ENCODE results near the gene IQGAP2. TPM values are rescaled to one million over a fixed set of nuclear protein-coding genes. Genes with fewer than 3 reads are reported as not detected.

IQGAP2 gene
- total RNA-seq, 1 donor from 2014 or later, result 7.8 TPM

DNA sequence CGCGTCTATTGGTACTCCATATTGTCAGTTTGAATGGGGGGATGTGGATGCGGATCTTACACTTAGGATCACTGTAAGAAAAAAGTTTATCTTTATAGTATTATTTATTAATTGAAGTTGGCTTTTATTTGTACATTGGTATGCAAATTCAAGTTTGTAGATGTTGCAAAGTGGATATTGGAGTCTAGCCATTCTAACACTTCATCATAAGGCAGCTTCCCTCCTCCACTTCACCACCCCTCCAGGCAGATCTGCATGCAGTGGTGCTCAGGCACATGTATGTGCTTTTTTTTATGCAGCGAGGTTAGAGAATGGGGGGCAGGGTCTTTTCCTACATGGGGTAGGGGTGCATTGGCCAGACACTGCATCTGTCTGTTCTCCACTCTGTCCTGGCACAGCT is 84.3 kb downstream of the IQGAP2 start:
- no peak for ATAC-seq
- intact Hi-C loops (cut with micrococcal nuclease), result no loop called here
- no peak for DNase-seq

DNA sequence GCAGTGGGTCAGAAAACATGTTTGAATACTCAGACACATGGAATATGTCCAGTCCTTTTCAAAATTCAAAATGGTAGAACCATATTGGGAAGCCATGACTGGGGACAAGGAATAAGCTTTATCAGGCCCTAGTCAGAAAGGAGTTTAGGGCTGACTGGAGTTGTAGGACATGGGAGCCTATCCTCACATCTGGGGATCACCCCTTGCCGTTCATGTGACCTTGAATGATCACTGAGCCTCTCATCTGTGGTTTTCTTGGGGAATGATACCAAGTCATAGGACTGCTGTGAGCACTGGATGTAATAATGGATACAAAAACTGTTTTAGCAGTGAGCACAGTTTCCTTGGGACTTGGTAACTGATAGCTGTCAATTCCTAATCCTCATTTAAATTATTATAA is 84.7 kb downstream of the IQGAP2 start:
- no peak for DNase-seq
- intact Hi-C loops (cut with micrococcal nuclease), result no loop called here

DNA sequence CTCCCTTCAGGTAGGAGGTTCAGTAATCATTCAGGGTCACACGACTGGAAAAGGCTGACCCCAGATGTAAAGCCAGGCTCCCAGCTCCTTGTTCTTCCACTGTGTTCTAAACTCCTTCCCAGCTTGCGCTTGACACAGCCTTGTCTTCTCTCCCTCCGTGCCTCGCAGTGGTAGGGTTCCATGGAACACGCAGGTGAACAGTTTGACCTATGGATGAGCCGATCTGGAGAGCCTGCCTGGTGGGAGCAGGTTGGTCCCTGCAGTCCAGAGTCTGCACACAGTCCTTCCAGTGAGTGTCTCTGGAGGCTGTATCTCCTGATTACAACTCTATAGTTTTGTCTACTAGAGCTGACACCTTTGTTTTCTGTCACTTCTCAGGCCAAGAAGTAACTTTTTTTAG is 85.9 kb downstream of the IQGAP2 start:
- intact Hi-C loops (cut with micrococcal nuclease), result no loop called here
- ATAC-seq (no peak), DNase-seq (no peak)

More for the DNA sequence above, 84.7 kb downstream of the IQGAP2 start:
- ATAC-seq, result no peak

DNA sequence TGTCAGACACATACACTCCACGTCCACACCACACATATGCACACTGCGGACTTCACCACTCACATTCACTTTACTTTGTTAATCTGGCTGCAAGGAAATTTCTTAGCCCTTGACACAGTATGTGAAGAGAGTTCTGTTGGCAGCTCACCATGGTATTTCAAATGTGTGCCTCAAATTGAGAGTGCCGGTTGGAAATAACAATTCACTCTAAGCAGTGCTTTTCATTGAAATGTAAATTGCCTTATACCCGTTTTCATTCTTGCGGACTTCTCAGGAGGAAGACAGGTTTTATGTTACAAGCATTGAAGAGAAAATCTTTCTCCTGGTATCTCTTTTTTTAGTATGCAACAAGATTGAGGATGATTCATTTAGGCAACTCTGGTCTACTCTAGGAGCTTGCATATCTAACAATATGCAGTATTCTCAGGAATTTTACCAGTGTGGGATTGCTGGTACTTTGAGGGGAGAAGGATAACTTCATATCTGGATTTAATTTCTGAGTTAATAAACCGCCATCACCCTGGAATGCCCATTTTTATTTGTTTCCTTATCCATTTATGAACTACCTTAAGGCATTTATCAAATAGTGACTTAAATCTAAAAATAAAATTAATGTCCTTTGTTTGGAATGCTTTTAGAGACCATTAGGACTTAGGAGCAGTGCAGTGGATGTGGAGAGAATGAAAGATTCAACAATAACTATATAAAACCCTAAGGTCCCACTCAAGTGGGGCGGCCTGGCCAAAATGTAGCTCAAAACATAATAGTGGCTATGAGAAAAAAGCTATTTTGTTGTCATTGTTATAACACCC is 87.0 kb downstream of the IQGAP2 start:
- ATAC-seq (no peak), DNase-seq (no peak)
- intact Hi-C loops (cut with micrococcal nuclease), result no loop called here

DNA sequence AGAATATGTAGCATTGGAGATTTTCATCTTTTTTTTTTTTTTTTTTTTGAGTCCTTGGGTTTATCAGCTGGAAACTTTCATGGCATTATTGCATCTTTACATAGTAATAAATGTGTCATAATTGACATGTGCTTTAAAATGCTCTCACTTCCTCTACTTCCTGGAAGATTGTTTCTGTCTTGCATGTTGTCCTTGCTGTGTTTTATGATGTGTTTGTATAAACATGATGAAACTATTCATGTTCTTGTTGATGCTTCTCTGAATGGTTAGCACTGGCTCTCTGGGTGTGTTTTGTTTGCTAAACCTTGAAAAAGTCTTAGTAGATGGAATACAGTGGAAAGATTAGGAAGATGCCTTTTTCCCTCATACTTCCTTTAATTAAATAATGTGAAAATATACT is 87.9 kb downstream of the IQGAP2 start:
- DNase-seq (no peak), ATAC-seq (no peak)
- intact Hi-C loops (cut with micrococcal nuclease), result no loop called here

DNA sequence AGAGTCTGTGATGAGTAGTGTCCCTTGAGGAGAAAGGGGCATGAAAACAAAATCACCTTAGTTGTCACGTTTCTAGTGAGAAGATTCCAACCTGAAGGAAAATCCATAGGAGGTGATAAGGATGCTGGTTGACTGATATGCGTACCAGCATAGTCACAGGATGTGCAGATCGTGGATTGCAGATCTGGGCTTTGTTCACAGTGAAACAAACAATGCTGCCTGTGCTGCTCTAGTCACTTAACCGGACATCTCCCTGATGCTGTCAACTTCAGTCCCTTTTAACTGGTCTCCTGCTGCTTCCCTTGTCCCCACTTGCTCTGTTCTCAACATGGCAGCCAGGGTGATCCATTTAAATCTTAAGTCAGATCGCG is 89.7 kb downstream of the IQGAP2 start:
- intact Hi-C loops (cut with micrococcal nuclease), result no loop called here
- DNase-seq (no peak), ATAC-seq (no peak)

DNA sequence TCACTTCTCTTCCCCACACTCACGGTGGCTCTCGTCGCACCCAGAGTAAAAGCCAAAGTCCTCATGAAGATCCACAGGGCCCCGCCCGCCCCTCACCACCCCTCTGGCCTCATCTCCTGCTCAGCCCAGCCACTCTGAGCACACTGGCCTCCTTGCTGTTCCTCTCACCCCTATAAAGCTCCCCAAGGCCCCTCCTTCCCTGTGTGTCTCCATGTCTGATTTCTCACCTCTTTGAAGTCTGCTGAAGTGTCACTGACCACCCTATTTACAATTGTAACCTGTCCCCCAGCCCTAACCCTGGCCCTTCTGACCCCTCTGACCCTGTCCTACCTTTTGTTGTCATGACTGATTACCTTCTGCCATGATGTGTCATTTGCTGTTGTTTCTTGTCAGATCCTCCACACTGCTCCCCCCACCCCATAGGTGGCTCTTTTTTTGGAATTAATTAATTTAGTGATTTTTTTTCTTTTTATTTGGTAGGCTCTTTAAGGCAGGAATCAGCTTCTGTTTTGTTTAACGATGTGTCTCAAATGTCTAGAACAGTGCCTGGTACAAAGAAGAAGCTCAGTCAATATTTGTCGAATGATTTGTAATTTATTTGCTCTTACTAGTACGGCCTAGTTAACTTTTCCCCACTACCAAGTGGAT is 90.2 kb downstream of the IQGAP2 start:
- intact Hi-C loops (cut with micrococcal nuclease), result no loop called here
- ATAC-seq (no peak), DNase-seq (no peak)

DNA sequence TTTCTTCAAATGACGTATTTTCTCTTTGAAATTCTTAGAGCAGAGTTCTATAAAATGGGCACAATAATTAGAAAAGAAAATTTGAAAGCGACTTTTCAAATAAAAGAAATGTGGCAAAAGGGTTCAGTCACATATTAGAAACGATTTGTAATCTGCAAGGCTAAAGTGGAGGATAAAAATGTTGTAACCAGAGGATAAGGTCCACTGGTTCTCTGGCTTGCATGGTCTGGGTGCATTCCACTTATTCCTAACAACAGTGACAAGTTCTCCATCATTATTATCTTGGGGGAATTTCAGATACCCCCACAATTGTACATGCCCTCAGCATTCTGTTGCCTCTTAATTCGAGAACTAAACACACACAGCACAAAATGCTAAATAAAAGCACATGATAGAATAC is 91.1 kb downstream of the IQGAP2 start:
- intact Hi-C loops (cut with micrococcal nuclease), result no loop called here
- DNase-seq (no peak), ATAC-seq (no peak)

DNA sequence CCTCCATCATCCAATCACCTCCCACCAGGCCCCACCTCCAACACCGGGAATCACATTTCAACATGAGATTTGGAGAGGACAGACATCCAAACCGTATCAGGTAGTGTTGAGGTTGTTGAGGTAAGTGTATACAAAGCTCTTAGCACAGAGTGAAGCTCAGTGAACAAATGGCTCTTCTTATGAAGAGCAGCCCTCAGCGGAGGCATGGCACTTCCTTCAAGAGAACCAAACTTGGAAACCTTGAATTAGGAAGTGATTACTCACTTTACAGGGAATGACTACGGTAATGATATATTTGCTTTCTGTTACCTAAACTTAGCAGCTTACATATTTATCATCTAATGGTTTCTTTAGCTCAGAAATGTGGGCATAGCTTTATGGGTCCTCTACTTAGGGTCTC is 92.8 kb downstream of the IQGAP2 start:
- ATAC-seq (no peak), DNase-seq (no peak)
- intact Hi-C loops (cut with micrococcal nuclease), result no loop called here

DNA sequence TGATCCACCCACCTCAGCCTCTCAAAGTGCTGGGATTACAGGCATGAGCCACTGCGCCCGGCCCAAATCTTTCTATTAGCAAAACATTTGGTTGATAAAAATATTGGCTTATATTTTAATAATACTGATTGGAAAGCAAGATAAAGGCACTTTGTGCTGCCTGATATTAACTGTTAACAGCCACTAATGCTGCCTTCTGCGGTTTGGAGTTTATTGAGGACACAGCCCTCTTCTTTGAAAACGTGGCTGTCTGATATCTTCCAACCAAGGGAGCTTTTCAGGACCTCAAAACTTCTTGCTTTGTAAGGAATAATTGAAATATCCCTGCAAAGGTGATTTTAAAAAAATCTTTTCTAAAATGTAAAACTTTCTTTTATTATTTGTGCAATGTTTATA is 94.0 kb downstream of the IQGAP2 start:
- intact Hi-C loops (cut with micrococcal nuclease), result no loop called here
- DNase-seq (no peak), ATAC-seq (no peak)

DNA sequence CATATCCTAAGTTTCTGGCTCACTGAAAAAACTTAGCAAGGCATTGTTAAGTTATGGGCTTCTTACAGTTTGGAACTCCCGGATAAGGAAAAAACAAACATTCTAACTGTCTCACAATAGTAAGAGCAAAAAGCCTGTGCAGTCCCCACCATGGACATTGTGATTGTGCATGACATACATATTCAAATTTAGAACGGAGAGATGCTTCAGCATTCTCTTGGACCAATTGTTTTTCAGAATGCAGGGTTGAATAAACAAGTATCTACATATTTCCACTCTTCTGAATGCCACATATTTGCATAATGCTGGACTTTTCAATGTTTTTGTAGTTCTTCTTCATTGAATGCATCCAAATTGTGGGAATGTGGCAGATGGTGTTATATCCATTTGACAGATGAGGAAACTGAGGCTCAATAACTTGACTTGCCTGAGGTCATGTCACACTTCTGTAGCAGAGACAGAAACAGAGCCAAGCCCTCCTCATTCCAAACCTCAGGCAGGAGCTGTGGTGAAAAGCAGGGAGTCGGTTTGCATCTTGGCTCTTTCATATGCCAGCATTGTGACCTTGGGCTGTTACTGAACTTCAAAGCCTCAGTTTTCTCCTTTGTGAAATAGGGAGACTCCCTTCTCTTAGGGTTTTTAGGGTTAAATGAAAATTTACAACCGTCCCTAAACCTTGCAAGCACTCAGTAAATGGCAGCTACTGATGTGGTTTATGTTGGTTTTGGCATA is 95.1 kb downstream of the IQGAP2 start:
- DNase-seq, result no peak
- intact Hi-C loops (cut with micrococcal nuclease), result no loop called here

DNA sequence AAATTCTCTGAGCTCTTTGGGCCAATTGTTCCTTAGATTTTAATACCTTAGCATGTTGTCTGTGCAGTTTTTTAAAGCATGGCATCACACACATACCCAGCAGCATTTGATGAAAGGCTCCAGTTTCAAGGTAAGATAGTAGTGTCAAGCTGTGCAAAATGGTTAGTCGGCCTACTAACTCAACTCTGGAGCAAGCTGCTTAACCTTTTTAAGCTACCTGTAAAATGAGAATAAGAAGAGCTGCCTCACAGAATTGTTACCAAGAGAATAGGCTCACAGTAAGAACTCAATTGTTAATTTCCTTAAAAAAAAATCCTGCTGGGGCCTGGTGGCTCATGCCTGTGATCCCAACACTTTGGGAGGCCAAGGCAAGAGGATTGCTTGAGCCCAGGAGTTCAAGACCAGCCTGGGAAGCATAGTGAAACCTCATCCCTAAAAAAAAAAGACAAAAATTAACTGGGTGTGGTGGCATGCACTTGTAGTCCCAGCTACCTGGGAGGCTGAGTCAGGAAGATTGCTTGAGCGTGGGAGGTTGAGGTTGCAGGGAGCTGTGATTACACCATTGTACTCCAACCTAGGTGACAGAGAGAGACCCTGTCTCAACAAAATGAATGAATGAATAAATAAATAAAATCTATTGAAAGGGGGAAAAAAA is 96.5 kb downstream of the IQGAP2 start:
- intact Hi-C loops (cut with micrococcal nuclease), result no loop called here
- ATAC-seq (no peak), DNase-seq (no peak)

More for the DNA sequence above, 95.1 kb downstream of the IQGAP2 start:
- no peak for ATAC-seq

DNA sequence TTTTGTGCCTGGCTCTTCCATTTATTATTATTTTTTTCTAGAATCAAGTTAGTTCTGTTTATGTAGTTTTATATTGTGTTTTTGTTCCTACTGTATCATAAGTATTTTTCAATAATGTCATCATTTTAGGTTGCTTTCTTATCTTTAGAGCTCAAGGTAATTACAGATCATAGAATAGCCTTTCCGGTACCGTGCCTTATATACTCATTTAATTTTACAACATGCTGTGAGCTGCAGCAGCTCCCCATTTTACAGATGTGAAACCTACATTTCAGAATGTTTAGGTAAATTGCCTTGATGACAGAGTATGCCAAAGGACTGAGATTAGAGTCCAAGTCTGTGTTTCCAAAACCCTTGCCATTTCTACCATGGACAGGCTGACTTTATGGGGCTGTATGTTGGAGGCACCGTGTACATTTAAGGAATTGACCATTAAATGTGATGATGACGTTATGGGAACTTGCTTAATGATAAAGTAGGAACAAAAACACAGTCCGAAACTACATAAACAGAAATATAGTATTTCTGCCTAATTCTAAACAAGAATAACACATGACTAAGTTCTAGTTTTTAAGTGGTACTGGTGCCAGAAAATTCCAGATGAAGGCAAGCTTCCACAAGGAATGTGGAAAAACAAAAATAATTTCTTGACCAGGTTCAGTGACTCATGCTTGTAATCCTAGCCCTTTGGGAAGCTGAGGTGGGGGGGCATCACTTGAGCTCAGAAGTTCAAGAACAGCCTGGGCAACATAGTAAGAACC is 97.7 kb downstream of the IQGAP2 start:
- DNase-seq (no peak), ATAC-seq (no peak)
- intact Hi-C loops (cut with micrococcal nuclease), result no loop called here

DNA sequence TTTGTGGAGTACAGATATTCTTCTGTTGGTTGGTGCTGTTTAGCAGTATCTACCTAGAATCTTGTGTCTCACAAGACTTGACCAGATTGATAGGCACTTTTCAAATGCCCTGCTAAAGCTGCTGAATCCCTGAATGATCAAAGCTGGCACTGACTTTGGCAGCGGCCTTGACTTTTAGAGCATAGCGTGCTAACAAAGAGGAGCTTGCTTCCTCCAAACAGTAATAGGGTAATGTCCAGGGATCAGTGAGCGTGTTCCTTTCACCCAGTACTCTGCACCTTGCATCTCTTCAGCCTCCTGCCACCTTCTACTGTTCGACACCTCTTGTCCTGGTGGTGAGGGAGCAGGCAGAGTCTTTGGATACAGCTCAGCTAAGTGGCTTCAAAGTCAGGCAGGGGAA is 100.8 kb downstream of the IQGAP2 start:
- ATAC-seq (no peak), DNase-seq (no peak)
- intact Hi-C loops (cut with micrococcal nuclease), result no loop called here

DNA sequence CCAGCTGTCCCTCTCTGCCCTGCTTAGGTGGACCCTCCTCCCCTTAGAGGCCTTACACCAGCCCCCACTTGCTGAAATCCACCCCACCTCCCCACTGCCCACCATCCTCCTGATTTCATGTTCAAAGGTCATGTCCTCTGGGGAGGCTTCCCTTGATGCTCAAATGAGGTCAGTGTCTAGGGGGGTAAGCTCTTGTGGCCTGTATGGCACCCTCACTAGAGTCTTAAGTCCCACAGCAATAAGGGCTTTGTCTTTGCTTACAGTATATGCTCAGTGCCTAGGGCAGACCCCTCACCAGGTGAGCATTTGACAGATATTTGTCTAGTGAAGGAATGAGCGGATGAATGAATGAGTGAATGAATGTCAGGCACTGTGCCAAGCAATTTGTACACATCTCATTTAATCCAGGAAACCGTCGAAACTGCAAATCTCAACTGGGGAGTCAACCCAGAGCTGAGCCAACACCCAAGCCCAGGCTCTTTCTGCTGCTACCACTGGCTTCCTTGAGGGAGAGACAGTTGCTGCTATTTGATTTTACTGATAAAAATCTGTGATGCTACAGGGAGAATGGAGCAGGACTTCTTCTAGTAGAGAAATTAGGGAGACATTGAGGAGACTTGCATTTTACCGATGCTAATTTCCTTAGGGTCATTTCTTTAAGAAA is 101.9 kb downstream of the IQGAP2 start:
- DNase-seq (no peak), ATAC-seq (no peak)
- intact Hi-C loops (cut with micrococcal nuclease), result no loop called here

DNA sequence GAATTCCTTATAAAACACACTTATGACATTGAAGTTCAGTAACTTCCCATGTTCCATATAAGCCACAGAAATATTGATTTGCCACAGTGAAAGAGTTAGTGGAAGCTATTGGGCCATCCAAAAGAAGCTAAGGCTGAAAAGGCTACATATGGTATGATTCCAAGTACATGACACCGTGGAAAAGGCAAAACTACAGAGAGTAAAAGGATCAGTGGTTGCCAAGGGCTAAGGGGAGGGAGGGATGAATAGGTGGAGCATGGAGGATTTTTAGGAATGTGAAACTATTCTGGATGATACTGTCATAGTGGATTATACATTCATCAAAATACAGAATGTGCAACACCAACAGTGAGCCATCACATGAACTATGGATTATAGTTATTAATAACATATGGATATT is 110.4 kb downstream of the IQGAP2 start:
- ATAC-seq (no peak), DNase-seq (no peak)
- intact Hi-C loops (cut with micrococcal nuclease), result no loop called here

DNA sequence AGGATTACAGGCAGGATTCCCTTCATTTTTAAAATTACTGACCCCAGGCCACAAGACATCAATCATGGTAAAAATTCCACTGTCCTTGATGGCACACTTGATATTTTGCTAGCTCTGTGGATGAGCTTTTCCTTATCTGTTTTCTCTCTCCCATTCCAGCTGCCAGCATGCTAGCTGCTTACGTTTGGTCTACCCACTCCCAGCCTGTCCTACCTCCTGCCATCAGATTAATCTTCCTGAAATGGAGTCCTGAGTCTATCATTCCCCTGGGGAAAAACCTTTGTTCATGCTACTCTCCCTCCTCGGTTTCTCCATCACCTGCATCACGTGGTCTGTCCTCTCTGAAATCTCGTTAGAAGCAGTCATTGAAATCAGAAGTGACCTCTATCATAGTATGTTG is 111.2 kb downstream of the IQGAP2 start:
- intact Hi-C loops (cut with micrococcal nuclease), result no loop called here
- ATAC-seq (no peak), DNase-seq (no peak)

DNA sequence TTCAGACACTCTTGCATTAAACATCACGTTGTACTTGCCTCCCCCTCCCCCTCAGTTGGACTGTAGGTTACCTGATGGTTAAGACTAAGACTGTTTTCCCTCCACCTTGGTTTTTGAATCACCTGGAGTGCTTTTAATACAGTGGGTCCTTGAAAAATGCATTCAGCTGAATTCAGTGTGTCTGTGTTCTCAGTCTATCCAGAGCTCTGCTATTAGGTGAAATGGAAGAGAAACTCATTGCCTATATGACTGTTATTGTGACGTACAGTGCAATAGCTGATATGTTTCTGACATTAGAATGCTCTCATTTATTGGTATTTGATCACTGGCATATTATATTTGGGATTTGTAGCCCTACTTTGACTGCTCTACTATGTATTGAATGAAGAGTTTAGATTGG is 111.6 kb downstream of the IQGAP2 start:
- ATAC-seq (no peak), DNase-seq (no peak)
- intact Hi-C loops (cut with micrococcal nuclease), result no loop called here

DNA sequence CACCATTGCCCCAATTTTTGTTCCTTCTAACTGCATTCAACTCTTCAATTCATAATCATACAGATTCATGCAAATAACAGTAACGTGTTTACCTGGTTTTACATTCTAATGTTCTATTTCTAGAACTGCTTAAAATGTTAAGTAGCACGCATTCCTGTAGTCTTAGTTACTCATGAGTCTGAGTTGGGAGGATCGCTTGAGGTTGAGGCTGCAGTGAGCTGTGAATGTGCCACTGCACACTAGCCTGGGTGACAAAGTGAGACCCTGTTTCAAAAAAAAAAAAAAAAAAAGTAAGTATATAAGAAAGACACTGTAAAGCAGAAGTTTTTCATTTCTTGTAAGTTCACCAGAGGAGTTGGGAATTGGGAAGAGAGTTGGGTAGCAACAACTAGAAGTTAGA is 114.2 kb downstream of the IQGAP2 start:
- intact Hi-C loops (cut with micrococcal nuclease), result no loop called here
- ATAC-seq, result no peak
- no peak for DNase-seq

Measured in left ventricle myocardium superior (tissue), 1 donor.